Activated T-helper 1 cell treated with Interleukin-2 at 50 U/mL for 16 hours (primary cell): ENCODE results near the gene ZNF683.
A peak's percentile ranks its signal among the peaks of the same experiment; 100 is the strongest.
"Not testable (repeated sequence)": the region's sequence is repeated elsewhere in the genome, so short reads cannot be mapped to it uniquely, and the experiment has no call there.

Experiments used
- DNase-seq: peaks from one replicate; pipeline ENCODE4 v3.0.0-alpha.2; 2020; ENCODE audit warnings: low read depth

Gene ZNF683

GRCh38 chr1:26372611-26373010 is at the start of gene ZNF683:
Gene ZNF683 (minus strand): TSS chr1:26372750. CDS start chr1:26368571, 4,179 bp downstream.
- not testable (repeated sequence) for DNase-seq

GRCh38 chr1:26419494-26419893 is 46.9 kb upstream of the ZNF683 start:
- DNase-seq, result no peak

- no peak for DNase-seq
Measured at GRCh38 chr1:26418865-26419349, 46.4 kb upstream of the ZNF683 start.

- peak; percentile 70 for DNase-seq
Measured at GRCh38 chr1:26417111-26417759, 44.7 kb upstream of the ZNF683 start.

GRCh38 chr1:26413031-26413430 is 40.5 kb upstream of the ZNF683 start:
- DNase-seq, result no peak

- no peak for DNase-seq
Measured at GRCh38 chr1:26412180-26412840, 39.8 kb upstream of the ZNF683 start.

GRCh38 chr1:26411624-26412074 is 39.1 kb upstream of the ZNF683 start:
- no peak for DNase-seq

GRCh38 chr1:26410706-26411623 is 38.4 kb upstream of the ZNF683 start, which contains the start of gene LIN28A:
Gene LIN28A (plus strand): TSS chr1:26410817. CDS start chr1:26410892, 75 bp downstream.
- no peak for DNase-seq

- no peak for DNase-seq
Measured at GRCh38 chr1:26409191-26409807, 36.7 kb upstream of the ZNF683 start.

GRCh38 chr1:26408604-26409003 is 36.1 kb upstream of the ZNF683 start:
- peak; percentile 58 for DNase-seq

- DNase-seq, result no peak
Measured at GRCh38 chr1:26405281-26405915, 32.8 kb upstream of the ZNF683 start.

- no peak for DNase-seq
Measured at GRCh38 chr1:26404641-26405040, 32.1 kb upstream of the ZNF683 start.

GRCh38 chr1:26403656-26404055 is 31.1 kb upstream of the ZNF683 start:
- no peak for DNase-seq

- no peak for DNase-seq
Measured at GRCh38 chr1:26401891-26402290, 29.3 kb upstream of the ZNF683 start.

- no peak for DNase-seq
Measured at GRCh38 chr1:26399034-26399433, 26.5 kb upstream of the ZNF683 start.

- no peak for DNase-seq
Measured at GRCh38 chr1:26395754-26396153, 23.2 kb upstream of the ZNF683 start.

GRCh38 chr1:26391450-26391849 is 18.9 kb upstream of the ZNF683 start:
- peak; percentile 25 for DNase-seq

GRCh38 chr1:26389604-26390247 is 17.2 kb upstream of the ZNF683 start:
- no peak for DNase-seq

- no peak for DNase-seq
Measured at GRCh38 chr1:26388791-26389445, 16.4 kb upstream of the ZNF683 start.

GRCh38 chr1:26387447-26387846 is 14.9 kb upstream of the ZNF683 start:
- no peak for DNase-seq
